Upper lobe of left lung (tissue), 4 donors: ENCODE measurements around the gene DALRD3.

Experiments
- CTCF ChIP-seq, 6 experiments: fragments of 450-650 bp in 4 of 6; fragments of 200-600 bp in 2 of 6; sonication (generic) in 2 of 6; IDR thresholded peaks; one replicate each; pipeline ENCODE4 v1.5.1; 2016 to 2019; ENCODE audit warnings: antibody characterized with exemption in 6 of 6
- EP300 ChIP-seq, 4 donors: sonication (generic); formaldehyde crosslinking; IDR thresholded peaks; one replicate each; pipeline ENCODE4 v1.5.1; 2017; ENCODE audit warnings: antibody characterized with exemption in 4 of 4, control low read depth in 2 of 4
- POLR2A ChIP-seq, 4 donors: fragments of 450-650 bp; IDR thresholded peaks; one replicate each; pipeline ENCODE4 v1.5.1; 2016 to 2017; ENCODE audit warnings: antibody characterized with exemption in 4 of 4, mild to moderate bottlenecking in 2 of 4

- TF ChIP-seq EP300 (IDR thresholded peaks at IDR 0.05) (no peak), POLR2A (IDR thresholded peaks at IDR 0.05) (no peak), CTCF (IDR thresholded peaks at IDR 0.05) (no peak)
These were observed 33.7 kb downstream of the DALRD3 start for GRCh38 chr3:48984663-48985062.
